Measurements from ENCODE around the gene PDZD2.
"Not testable (repeated sequence)": the region's sequence is repeated elsewhere in the genome, so short reads cannot be mapped to it uniquely, and the experiment has no call there.

Gene PDZD2

GRCh38 chr5:31639481-31640411 is 815 bp downstream of the PDZD2 start:
- DNase-seq: no peak

GRCh38 chr5:31640573-31640972 is 1.6 kb downstream of the PDZD2 start:
- DNase-seq: no peak

GRCh38 chr5:31641059-31641458 is 2.1 kb downstream of the PDZD2 start:
- DNase-seq: no peak

GRCh38 chr5:31641575-31641974 is 2.6 kb downstream of the PDZD2 start:
- no peak for DNase-seq

- DNase-seq: no peak
These were observed 6.6 kb downstream of the PDZD2 start for GRCh38 chr5:31645420-31646081.

GRCh38 chr5:31648326-31648725 is 9.4 kb downstream of the PDZD2 start:
- no peak for DNase-seq

GRCh38 chr5:31651241-31651640 is 12.3 kb downstream of the PDZD2 start:
- no peak for DNase-seq

GRCh38 chr5:31655491-31655890 is 16.6 kb downstream of the PDZD2 start:
- DNase-seq: no peak

GRCh38 chr5:31656806-31657205 is 17.9 kb downstream of the PDZD2 start:
- no peak for DNase-seq

GRCh38 chr5:31657315-31657979 is 18.5 kb downstream of the PDZD2 start:
- no peak for DNase-seq

- DNase-seq: no peak
These were observed 22.3 kb downstream of the PDZD2 start for GRCh38 chr5:31661257-31661656.

GRCh38 chr5:31663519-31663918 is 24.6 kb downstream of the PDZD2 start:
- DNase-seq: no peak

GRCh38 chr5:31664566-31664965 is 25.6 kb downstream of the PDZD2 start:
- no peak for DNase-seq

- no peak for DNase-seq
These were observed 32.4 kb downstream of the PDZD2 start for GRCh38 chr5:31671339-31671741.

- DNase-seq: no peak
These were observed 35.5 kb downstream of the PDZD2 start for GRCh38 chr5:31674371-31674951.

GRCh38 chr5:31675472-31675871 is 36.5 kb downstream of the PDZD2 start:
- DNase-seq: no peak

GRCh38 chr5:31678180-31678579 is 39.2 kb downstream of the PDZD2 start:
- DNase-seq: no peak

GRCh38 chr5:31680528-31680927 is 41.6 kb downstream of the PDZD2 start:
- no peak for DNase-seq

GRCh38 chr5:31682025-31682424 is 43.1 kb downstream of the PDZD2 start:
- DNase-seq: no peak

GRCh38 chr5:31682851-31683250 is 43.9 kb downstream of the PDZD2 start:
- no peak for DNase-seq

- no peak for DNase-seq
These were observed 49.7 kb downstream of the PDZD2 start for GRCh38 chr5:31688515-31689092.

GRCh38 chr5:31691408-31691807 is 52.5 kb downstream of the PDZD2 start:
- not testable (repeated sequence) for DNase-seq
